ENCODE data around the gene PAX7. TPM values are rescaled to one million over a fixed set of nuclear protein-coding genes. Genes with fewer than 3 reads are reported as not detected.

PAX7 gene
- total and polyA plus RNA-seq, 4 donors: 0.03 TPM; not detected in 3

DNA sequence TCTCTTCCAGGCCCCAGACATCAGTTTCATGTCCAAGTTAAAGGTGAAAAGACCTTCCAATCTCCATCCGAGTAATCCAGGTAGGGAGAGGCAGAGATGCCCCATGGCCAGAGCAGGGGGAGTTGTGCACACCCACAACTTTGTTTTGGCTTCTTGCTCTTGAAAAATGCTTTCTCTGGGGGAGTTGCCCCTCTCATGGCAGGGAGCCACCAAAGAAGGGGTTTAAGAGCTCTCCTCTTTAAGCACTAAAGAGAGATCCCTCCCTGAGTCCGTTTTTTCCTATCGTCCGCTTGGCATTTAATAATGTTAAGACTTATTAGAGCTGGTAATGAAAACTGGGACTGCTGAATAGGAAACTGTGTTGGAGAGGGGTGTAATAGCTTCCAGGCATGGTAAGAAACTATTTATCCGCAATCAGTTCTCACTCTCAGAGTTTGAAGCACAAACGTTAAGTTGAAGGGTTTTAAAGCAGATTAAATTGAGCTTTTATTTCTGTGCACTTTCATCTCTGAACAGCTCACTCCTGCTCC, 8.3 kb downstream of the PAX7 start:
- ATAC-seq (ENCODE audit: insufficient read depth, low FRiP score) (no peak), DNase-seq (no peak)
- Histone ChIP-seq H3K27ac (ENCODE audit: low read depth in 1 of 2, low read length in 1 of 2) (no peak overlapping the region), H3K4me1 (ENCODE audit: control insufficient read depth in 5 of 5, insufficient read depth in 5 of 5, low read length in 5 of 5) (peaks cover 0 to 7% (median 3%) of the 10 kb centered on the region in 5 donors), H3K9ac (ENCODE audit: insufficient read depth in 1 of 2, low read length in 2 of 2) (no peak overlapping the region), H3K36me3 (ENCODE audit: control insufficient read depth in 4 of 4, insufficient read depth in 4 of 4, low read length in 4 of 4) (no peaks in the 10 kb centered on the region), H3K4me3 (no peak overlapping the region), H3K9me3 (ENCODE audit: control insufficient read depth in 4 of 4, insufficient read depth in 3 of 4, low read length in 3 of 4) (peaks cover 0 to 6% (median 0%) of the 10 kb centered on the region in 4 donors), H3K27me3 (ENCODE audit: control insufficient read depth in 3 of 3, insufficient read depth in 3 of 3, low read length in 2 of 3) (peaks cover 46 to 95% (median 86%) of the 10 kb centered on the region in 3 donors)
- 6 to 9% methylated on average over 6 of the region's 6 CpGs for WGBS, 2 donors
- TF ChIP-seq, protein P1, sequence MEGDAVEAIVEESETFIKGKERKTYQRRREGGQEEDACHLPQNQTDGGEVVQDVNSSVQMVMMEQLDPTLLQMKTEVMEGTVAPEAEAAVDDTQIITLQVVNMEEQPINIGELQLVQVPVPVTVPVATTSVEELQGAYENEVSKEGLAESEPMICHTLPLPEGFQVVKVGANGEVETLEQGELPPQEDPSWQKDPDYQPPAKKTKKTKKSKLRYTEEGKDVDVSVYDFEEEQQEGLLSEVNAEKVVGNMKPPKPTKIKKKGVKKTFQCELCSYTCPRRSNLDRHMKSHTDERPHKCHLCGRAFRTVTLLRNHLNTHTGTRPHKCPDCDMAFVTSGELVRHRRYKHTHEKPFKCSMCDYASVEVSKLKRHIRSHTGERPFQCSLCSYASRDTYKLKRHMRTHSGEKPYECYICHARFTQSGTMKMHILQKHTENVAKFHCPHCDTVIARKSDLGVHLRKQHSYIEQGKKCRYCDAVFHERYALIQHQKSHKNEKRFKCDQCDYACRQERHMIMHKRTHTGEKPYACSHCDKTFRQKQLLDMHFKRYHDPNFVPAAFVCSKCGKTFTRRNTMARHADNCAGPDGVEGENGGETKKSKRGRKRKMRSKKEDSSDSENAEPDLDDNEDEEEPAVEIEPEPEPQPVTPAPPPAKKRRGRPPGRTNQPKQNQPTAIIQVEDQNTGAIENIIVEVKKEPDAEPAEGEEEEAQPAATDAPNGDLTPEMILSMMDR (IDR thresholded peaks at IDR 0.05; ENCODE audit: control extremely low read depth, extremely low read depth): no peak

DNA sequence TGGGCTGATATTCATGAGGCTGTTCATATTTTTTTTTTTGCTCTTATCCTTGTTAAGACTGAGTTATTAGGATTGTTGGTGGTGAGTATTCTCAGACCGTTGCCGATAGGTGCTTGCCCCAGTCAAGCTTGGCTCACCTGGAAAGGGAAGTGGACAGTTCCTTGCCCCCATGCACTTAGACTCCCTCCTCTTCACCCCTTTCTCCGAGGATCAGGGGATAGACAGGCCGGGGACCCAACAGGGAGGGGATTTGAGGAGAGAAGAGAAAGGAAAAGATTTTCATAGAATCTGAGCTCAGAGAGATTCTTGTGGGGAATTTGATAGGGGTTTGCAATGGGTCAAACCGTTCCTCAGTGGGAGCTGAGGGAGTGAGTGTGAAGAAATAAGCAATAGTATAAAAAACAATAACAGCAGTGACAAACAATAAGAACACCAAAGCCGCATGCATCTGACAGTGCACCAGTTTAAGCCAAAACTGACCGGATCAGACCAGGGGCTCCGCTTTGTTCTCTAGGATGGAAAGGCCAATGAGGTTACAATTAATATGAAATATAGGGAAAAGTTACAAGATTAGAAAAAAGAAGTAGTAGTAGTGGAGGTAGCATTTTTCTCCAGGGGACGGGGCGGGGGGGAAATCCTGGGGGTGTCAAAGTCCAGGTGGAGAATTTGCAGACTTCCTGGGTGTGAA, 8.9 kb downstream of the PAX7 start:
- 5 to 8% methylated on average over 10 of the region's 10 CpGs for WGBS, 2 donors
- peaks cover 0 to 6% (median 0%) of the 10 kb centered on the region in 4 donors for H3K9me3 ChIP-seq (ENCODE audit: control insufficient read depth in 4 of 4, insufficient read depth in 3 of 4, low read length in 3 of 4)
- peaks cover 0 to 7% (median 3%) of the 10 kb centered on the region in 5 donors for H3K4me1 ChIP-seq (ENCODE audit: control insufficient read depth in 5 of 5, insufficient read depth in 5 of 5, low read length in 5 of 5)
- ATAC-seq (ENCODE audit: insufficient read depth, low FRiP score) (no peak), DNase-seq (no peak)
- TF ChIP-seq, protein P1 (IDR thresholded peaks at IDR 0.05; ENCODE audit: control extremely low read depth, extremely low read depth): no peak
- no peaks in the 10 kb centered on the region for H3K36me3 ChIP-seq (ENCODE audit: control insufficient read depth in 4 of 4, insufficient read depth in 4 of 4, low read length in 4 of 4)
- no peak overlapping the region for H3K9ac ChIP-seq (ENCODE audit: insufficient read depth in 1 of 2, low read length in 2 of 2)
- H3K27ac ChIP-seq (ENCODE audit: low read depth in 1 of 2, low read length in 1 of 2): no peak overlapping the region
- H3K4me3 ChIP-seq: no peak overlapping the region
- H3K27me3 ChIP-seq (ENCODE audit: control insufficient read depth in 3 of 3, insufficient read depth in 3 of 3, low read length in 2 of 3): peaks cover 46 to 95% (median 86%) of the 10 kb centered on the region in 3 donors

DNA sequence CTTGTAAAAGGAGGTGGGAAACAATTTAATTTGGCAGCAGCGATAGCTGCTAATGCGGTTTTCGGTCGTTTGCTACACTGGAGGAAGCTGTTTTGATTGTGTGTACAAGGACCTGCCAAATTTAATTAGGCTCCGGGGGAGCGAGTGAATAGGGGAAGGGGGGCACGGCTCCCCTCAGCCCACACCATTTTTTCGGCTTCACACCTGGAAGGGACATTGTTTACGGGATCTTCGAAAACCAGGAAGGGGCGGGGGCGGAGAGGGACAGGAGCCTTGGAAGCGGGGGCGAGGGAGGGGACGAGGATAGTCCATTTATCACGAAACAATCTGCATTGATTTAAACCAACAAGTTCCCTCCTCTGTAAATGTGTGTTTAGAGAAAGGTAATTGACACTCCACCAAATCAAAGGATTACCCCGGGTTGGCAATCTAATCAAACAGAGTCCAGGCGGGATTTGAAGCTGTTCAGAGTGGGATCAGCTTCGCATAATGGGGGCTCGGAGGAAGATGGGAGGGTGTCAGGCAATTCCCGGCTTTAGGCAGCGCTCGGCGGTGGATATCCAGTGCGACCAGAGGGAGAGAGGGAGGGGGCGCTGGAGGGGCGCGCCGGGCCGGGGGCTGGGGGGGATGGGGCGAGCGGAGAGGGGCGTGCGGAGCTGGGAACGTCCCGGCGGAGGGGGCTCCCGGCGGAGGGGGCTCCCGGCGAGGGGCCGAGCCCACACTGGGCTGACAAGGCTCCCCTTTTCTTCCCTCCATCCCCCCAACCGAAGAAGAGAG, 9.8 kb downstream of the PAX7 start:
- Histone ChIP-seq H3K27me3 (ENCODE audit: control insufficient read depth in 3 of 3, insufficient read depth in 3 of 3, low read length in 2 of 3) (peaks cover 44 to 95% (median 86%) of the 10 kb centered on the region in 3 donors), H3K9ac (ENCODE audit: insufficient read depth in 1 of 2, low read length in 2 of 2) (no peak overlapping the region), H3K4me3 (no peak overlapping the region), H3K36me3 (ENCODE audit: control insufficient read depth in 4 of 4, insufficient read depth in 4 of 4, low read length in 4 of 4) (no peaks in the 10 kb centered on the region), H3K9me3 (ENCODE audit: control insufficient read depth in 4 of 4, insufficient read depth in 3 of 4, low read length in 3 of 4) (peaks cover 0 to 6% (median 0%) of the 10 kb centered on the region in 4 donors), H3K27ac (ENCODE audit: low read depth in 1 of 2, low read length in 1 of 2) (no peak overlapping the region), H3K4me1 (ENCODE audit: control insufficient read depth in 5 of 5, insufficient read depth in 5 of 5, low read length in 5 of 5) (peaks cover 0 to 7% (median 4%) of the 10 kb centered on the region in 5 donors)
- WGBS, 2 donors: 4 to 6% methylated on average over 31 to 43 of the region's 43 CpGs
- TF ChIP-seq, protein P1 (IDR thresholded peaks at IDR 0.05; ENCODE audit: control extremely low read depth, extremely low read depth): no peak
- DNase-seq: no peak
- ATAC-seq (ENCODE audit: insufficient read depth, low FRiP score): no peak
